ENCODE results near the gene C19orf38.

Gene C19orf38

GRCh38 chr19:10808937-10809649 is 39.1 kb upstream of the C19orf38 start:
- TF ChIP-seq CTCF (IDR thresholded peaks at IDR 0.05; ENCODE audit: extremely low read depth, insufficient read depth, missing control alignments): no peak
- in situ Hi-C loops (cut with MboI; ENCODE audit: low pct_unique_long_range_greater_than_20kb, low sequenced_read_pairs, unreplicated experiment): no loop called here
- DNase-seq (ENCODE audit: low spot score): no peak

GRCh38 chr19:10809651-10810285 is 38.4 kb upstream of the C19orf38 start:
- in situ Hi-C loops (cut with MboI; ENCODE audit: low pct_unique_long_range_greater_than_20kb, low sequenced_read_pairs, unreplicated experiment): no loop called here
- no peak for TF ChIP-seq CTCF (IDR thresholded peaks at IDR 0.05; ENCODE audit: extremely low read depth, insufficient read depth, missing control alignments)
- DNase-seq (ENCODE audit: low spot score): no peak

- DNase-seq (ENCODE audit: low spot score): no peak
- no peak for TF ChIP-seq CTCF (IDR thresholded peaks at IDR 0.05; ENCODE audit: extremely low read depth, insufficient read depth, missing control alignments)
- in situ Hi-C loops (cut with MboI; ENCODE audit: low pct_unique_long_range_greater_than_20kb, low sequenced_read_pairs, unreplicated experiment): no loop called here
Observed at GRCh38 chr19:10811391-10812111, 36.7 kb upstream of the C19orf38 start.

- DNase-seq (ENCODE audit: low spot score): no peak
- in situ Hi-C loops (cut with MboI; ENCODE audit: low pct_unique_long_range_greater_than_20kb, low sequenced_read_pairs, unreplicated experiment): no loop called here
- TF ChIP-seq CTCF (IDR thresholded peaks at IDR 0.05; ENCODE audit: extremely low read depth, insufficient read depth, missing control alignments): no peak
Observed at GRCh38 chr19:10812196-10812595, 36.0 kb upstream of the C19orf38 start.

GRCh38 chr19:10812902-10813404 is 35.3 kb upstream of the C19orf38 start:
- no peak for TF ChIP-seq CTCF (IDR thresholded peaks at IDR 0.05; ENCODE audit: extremely low read depth, insufficient read depth, missing control alignments)
- no peak for DNase-seq (ENCODE audit: low spot score)
- in situ Hi-C loops (cut with MboI; ENCODE audit: low pct_unique_long_range_greater_than_20kb, low sequenced_read_pairs, unreplicated experiment): no loop called here

- TF ChIP-seq CTCF (IDR thresholded peaks at IDR 0.05; ENCODE audit: extremely low read depth, insufficient read depth, missing control alignments): no peak
- in situ Hi-C loops (cut with MboI; ENCODE audit: low pct_unique_long_range_greater_than_20kb, low sequenced_read_pairs, unreplicated experiment): no loop called here
- DNase-seq (ENCODE audit: low spot score): no peak
Observed at GRCh38 chr19:10815007-10815536, 33.1 kb upstream of the C19orf38 start.

Data from GM13977 (cell line).